ENCODE measurements around the gene BLVRA.

Gene BLVRA

GRCh38 chr7:43750016-43750887 lies 8.2 kb upstream of the BLVRA start:
- no peak for DNase-seq

- no peak for DNase-seq
These were observed 6.1 kb upstream of the BLVRA start for GRCh38 chr7:43752411-43752810.

GRCh38 chr7:43753271-43753810 lies 5.1 kb upstream of the BLVRA start:
- DNase-seq: no peak

- no peak for DNase-seq
These were observed 4.6 kb upstream of the BLVRA start for GRCh38 chr7:43753843-43754242.

GRCh38 chr7:43754596-43754995 lies 3.9 kb upstream of the BLVRA start:
- no peak for DNase-seq

GRCh38 chr7:43756368-43757072 lies 2.0 kb upstream of the BLVRA start:
- DNase-seq: no peak

- DNase-seq: no peak
These were observed 1.3 kb upstream of the BLVRA start for GRCh38 chr7:43757073-43757720.

- DNase-seq: peak in 1 of 2 donors; percentile 25
These were observed 573 bp downstream of the BLVRA start for GRCh38 chr7:43758822-43759683.

GRCh38 chr7:43760861-43761260 lies 2.4 kb downstream of the BLVRA start:
- DNase-seq: no peak

GRCh38 chr7:43761382-43761781 lies 2.9 kb downstream of the BLVRA start:
- DNase-seq: no peak

- DNase-seq: no peak
These were observed 3.6 kb downstream of the BLVRA start for GRCh38 chr7:43761938-43762692.

- DNase-seq: no peak
These were observed 4.7 kb downstream of the BLVRA start for GRCh38 chr7:43763183-43763582.

- peak; percentile 34 to 47 for DNase-seq
These were observed 5.7 kb downstream of the BLVRA start for GRCh38 chr7:43764039-43764761.

- no peak for DNase-seq
These were observed 6.5 kb downstream of the BLVRA start for GRCh38 chr7:43764807-43765491.

GRCh38 chr7:43766564-43766963 lies 8.1 kb downstream of the BLVRA start:
- no peak for DNase-seq

GRCh38 chr7:43767311-43767710 lies 8.8 kb downstream of the BLVRA start:
- no peak for DNase-seq

- DNase-seq: no peak
These were observed 9.9 kb downstream of the BLVRA start for GRCh38 chr7:43768201-43768886.

- no peak for DNase-seq
These were observed 10.4 kb downstream of the BLVRA start for GRCh38 chr7:43768887-43769272.

- DNase-seq: no peak
These were observed 10.8 kb downstream of the BLVRA start for GRCh38 chr7:43769281-43769680.
